Neural cell (in vitro differentiated cells): Measurements from ENCODE around the gene MCC.

ENCODE experiments used
- EP300 ChIP-seq: fragments of 450-650 bp; conservative IDR thresholded peaks from 2 replicates; pipeline ENCODE4 v1.6.1; 2014; ENCODE audit warnings: antibody characterized with exemption, mild to moderate bottlenecking, moderate library complexity; ENCODE audit not compliant: poor library complexity, severe bottlenecking
- TF ChIP-seq, protein P1 (sequence below): fragments of 450-650 bp; IDR thresholded peaks from 2 replicates; pipeline ENCODE4 v1.5.1; 2014; ENCODE audit warnings: antibody characterized with exemption, mild to moderate bottlenecking, moderate library complexity; ENCODE audit not compliant: poor library complexity, severe bottlenecking

DNA sequence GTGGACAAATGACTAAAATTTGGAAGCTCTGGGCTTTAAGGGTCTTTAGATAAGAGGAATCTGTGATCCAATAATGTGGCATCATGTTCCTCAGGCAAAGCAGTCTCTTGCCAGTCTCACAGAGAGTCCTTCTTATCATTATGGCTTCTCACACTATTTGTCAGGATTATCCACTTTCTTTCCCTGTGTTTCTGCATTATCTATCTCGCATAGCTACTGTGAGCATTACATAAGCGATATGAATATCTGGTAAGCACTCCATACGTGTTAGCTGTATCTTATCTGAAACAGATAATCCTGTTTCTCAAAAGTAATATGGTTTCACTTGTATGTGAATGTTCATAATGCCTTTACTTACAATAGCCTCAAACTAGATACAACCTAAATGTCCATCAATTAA, 9.6 kb downstream of the MCC start:
- TF ChIP-seq, protein P1, sequence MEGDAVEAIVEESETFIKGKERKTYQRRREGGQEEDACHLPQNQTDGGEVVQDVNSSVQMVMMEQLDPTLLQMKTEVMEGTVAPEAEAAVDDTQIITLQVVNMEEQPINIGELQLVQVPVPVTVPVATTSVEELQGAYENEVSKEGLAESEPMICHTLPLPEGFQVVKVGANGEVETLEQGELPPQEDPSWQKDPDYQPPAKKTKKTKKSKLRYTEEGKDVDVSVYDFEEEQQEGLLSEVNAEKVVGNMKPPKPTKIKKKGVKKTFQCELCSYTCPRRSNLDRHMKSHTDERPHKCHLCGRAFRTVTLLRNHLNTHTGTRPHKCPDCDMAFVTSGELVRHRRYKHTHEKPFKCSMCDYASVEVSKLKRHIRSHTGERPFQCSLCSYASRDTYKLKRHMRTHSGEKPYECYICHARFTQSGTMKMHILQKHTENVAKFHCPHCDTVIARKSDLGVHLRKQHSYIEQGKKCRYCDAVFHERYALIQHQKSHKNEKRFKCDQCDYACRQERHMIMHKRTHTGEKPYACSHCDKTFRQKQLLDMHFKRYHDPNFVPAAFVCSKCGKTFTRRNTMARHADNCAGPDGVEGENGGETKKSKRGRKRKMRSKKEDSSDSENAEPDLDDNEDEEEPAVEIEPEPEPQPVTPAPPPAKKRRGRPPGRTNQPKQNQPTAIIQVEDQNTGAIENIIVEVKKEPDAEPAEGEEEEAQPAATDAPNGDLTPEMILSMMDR = no peak
- no peak for TF ChIP-seq EP300
